Measurements from ENCODE around the gene SYNGR3. TPM values are rescaled to one million over a fixed set of nuclear protein-coding genes. Genes with fewer than 3 reads are reported as not detected.

The SYNGR3 gene
- total and polyA plus RNA-seq, 9 donors, result 0.42 to 4.0 (median 0.87) TPM

DNA sequence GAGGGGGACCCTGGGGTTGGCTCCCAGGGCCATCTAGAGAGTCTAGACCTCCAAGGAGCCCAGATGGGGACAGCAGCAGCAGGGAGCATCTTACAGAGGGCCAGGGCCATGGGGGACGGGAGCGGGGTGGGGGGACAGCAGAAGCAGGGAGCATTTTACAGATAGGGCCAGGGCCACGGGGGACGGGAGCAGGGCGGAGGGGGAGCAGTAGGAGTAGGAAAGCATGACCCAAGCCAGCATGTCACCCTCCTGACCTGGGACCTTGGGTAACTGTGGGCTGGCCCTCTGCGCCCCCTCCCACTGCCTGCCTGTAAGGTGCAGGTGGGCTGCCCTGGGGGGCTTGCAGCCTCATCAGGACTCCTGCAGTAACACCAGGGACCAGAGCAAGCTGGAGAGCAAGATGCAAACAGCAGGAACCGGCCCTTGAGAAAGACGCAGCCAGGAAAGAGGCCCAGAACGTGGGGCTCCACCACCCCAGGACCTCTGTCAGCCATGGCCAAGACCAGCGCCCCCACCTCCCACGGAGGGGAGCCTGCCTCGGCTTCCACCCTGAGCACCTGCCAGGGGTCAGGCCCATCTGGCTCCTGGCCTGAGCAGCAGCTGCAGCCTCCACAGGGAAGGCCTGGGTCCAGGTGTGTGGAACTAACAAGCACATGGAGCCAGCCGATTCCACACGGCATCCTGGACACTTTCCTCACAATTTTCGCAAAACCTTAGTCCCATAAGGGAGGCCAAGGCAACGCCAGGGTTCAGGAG lies 17.5 kb downstream of the SYNGR3 start:
- TF ChIP-seq, protein P1, sequence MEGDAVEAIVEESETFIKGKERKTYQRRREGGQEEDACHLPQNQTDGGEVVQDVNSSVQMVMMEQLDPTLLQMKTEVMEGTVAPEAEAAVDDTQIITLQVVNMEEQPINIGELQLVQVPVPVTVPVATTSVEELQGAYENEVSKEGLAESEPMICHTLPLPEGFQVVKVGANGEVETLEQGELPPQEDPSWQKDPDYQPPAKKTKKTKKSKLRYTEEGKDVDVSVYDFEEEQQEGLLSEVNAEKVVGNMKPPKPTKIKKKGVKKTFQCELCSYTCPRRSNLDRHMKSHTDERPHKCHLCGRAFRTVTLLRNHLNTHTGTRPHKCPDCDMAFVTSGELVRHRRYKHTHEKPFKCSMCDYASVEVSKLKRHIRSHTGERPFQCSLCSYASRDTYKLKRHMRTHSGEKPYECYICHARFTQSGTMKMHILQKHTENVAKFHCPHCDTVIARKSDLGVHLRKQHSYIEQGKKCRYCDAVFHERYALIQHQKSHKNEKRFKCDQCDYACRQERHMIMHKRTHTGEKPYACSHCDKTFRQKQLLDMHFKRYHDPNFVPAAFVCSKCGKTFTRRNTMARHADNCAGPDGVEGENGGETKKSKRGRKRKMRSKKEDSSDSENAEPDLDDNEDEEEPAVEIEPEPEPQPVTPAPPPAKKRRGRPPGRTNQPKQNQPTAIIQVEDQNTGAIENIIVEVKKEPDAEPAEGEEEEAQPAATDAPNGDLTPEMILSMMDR (IDR thresholded peaks at IDR 0.05), result no peak
- TF ChIP-seq EP300 (IDR thresholded peaks at IDR 0.05) (no peak), POLR2A (IDR thresholded peaks at IDR 0.05) (no peak)
- H3K4me1 ChIP-seq (ENCODE audit: insufficient read depth), result peaks cover 26% of the 10 kb centered on the region
- no peaks in the 10 kb centered on the region for H3K36me3 ChIP-seq
- peak in 1 of 5 donors; percentile 34 for DNase-seq
- no peaks in the 10 kb centered on the region for H3K27me3 ChIP-seq
- intact Hi-C loops (cut with DNase I), result no loop called here
- 52 to 68% (median 54%) methylated on average over 16 of the region's 16 CpGs for WGBS, 3 donors
- no peak overlapping the region for H3K4me3 ChIP-seq
- H3K27ac ChIP-seq, result no peak overlapping the region
- H3K9me3 ChIP-seq, result no peaks in the 10 kb centered on the region

DNA sequence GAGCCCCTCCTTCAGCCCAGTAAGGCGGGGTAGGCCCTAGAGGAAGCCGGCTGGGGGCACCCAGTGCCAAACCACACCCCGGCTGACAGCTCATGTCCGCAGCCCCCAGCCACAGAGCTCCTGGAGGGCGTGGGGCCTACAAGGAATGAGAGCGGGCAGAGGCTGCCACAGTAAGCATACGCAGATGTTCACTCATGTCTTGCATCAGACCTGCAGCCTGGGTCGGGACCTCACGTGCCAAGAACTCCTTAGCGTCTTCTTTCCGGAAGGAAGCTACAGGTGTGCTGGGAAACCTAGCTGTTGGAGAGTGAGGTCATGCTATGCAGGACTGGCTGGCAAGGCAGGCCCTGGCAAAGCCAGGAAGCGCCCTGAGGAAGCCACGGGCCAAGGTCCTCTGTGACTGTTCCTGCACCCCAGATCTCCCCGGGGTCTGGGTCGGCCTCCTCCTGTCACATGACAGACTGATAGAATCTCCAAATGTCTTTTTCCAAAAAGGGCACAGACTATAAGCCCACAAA lies 18.3 kb downstream of the SYNGR3 start:
- WGBS, 3 donors, result 47 to 53% (median 49%) methylated on average over 15 of the region's 15 CpGs
- DNase-seq, result peak in 2 of 5 donors; percentile 41 to 49
- no peak overlapping the region for H3K27ac ChIP-seq
- H3K4me3 ChIP-seq, result no peak overlapping the region
- no peaks in the 10 kb centered on the region for H3K36me3 ChIP-seq
- no peaks in the 10 kb centered on the region for H3K9me3 ChIP-seq
- intact Hi-C loops (cut with DNase I), result no loop called here
- no peaks in the 10 kb centered on the region for H3K27me3 ChIP-seq
- peaks cover 26% of the 10 kb centered on the region for H3K4me1 ChIP-seq (ENCODE audit: insufficient read depth)
- TF ChIP-seq EP300 (IDR thresholded peaks at IDR 0.05) (no peak), POLR2A (IDR thresholded peaks at IDR 0.05) (no peak)
- TF ChIP-seq, protein P1 (IDR thresholded peaks at IDR 0.05), result no peak

DNA sequence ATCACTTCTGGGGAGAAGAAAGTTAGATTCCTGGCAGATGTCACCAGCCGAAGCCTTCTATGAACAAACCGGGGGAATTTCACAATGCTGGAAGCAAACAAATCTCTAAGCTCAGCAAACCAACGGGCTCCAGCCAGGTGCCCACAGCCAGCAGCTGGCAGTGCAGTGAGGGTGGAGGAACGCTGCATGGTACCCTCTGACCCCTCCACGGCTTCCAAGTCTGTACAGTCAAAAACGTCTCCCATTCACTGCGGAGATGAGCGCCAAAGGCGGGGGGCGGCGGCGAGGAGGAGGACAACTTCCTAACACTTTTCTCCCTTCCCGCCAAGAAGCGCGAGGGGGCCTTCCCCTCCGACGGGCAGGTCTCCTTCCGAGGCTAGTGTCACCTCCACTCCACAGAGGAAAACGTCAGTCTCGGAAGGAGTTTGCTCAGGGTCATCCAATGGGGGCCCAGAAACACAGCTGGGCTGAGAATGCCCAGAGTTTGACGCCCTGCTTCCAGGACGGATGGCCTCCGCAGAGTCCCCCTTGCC lies 18.9 kb downstream of the SYNGR3 start:
- H3K27ac ChIP-seq, result peak overlapping the region in 1 of 2 donors; percentile 64
- H3K27me3 ChIP-seq, result no peaks in the 10 kb centered on the region
- DNase-seq, result peak in 2 of 5 donors; percentile 46 to 50
- 4 to 6% (median 5%) methylated on average over 23 of the region's 23 CpGs for WGBS, 3 donors
- H3K4me3 ChIP-seq, result peak overlapping the region; percentile 68
- H3K9me3 ChIP-seq, result no peaks in the 10 kb centered on the region
- peaks cover 26% of the 10 kb centered on the region for H3K4me1 ChIP-seq (ENCODE audit: insufficient read depth)
- intact Hi-C loops (cut with DNase I), result no loop called here
- TF ChIP-seq, protein P1 (IDR thresholded peaks at IDR 0.05), result no peak
- TF ChIP-seq POLR2A (IDR thresholded peaks at IDR 0.05) (no peak), EP300 (IDR thresholded peaks at IDR 0.05) (no peak)
- H3K36me3 ChIP-seq, result no peaks in the 10 kb centered on the region

DNA sequence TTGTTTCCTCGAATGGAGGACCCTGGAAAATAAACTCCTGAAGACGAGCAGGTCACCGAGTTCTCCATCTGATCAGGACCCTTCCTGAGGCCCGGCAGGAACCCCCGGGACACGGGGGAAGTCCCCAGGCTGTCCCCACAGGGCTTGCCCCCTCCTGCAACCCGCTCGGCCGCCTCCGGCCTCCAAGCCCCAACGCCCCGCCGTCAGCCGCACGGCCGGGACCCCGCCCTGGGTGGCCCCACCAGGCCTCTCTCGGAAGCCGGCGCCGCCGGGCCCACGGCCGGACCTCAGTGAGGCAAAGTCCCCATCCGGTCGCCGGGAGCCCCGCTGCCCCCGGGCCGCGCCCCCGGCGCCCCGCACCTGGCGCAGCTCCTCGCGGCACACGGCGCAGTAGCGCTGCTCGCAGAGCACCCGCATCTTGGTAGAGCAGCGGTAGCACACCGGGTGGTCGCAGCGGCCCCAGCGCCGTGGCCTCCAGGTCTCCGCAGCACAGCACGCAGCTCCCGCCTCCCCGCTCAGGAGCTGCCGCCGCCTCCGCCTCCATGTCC lies 19.5 kb downstream of the SYNGR3 start:
- Histone ChIP-seq H3K9me3 (no peaks in the 10 kb centered on the region), H3K27ac (peak overlapping the region in 1 of 2 donors; percentile 64), H3K27me3 (no peaks in the 10 kb centered on the region), H3K36me3 (no peaks in the 10 kb centered on the region), H3K4me1 (ENCODE audit: insufficient read depth) (peaks cover 21% of the 10 kb centered on the region), H3K4me3 (peak overlapping the region; percentile 68)
- peak in 2 of 5 donors; percentile 56 to 60 for DNase-seq
- intact Hi-C loops (cut with DNase I), result no loop called here
- WGBS, 3 donors, result 0% methylated on average over 45 to 55 of the region's 55 CpGs
- TF ChIP-seq POLR2A (IDR thresholded peaks at IDR 0.05), result no peak
- TF ChIP-seq EP300 (IDR thresholded peaks at IDR 0.05), result no peak
- TF ChIP-seq, protein P1 (IDR thresholded peaks at IDR 0.05), result no peak
